Astrocyte (in vitro differentiated cells and primary cell): ENCODE results near the gene ZGRF1.

Experiments used
- CTCF ChIP-seq: IDR thresholded peaks from 2 replicates; pipeline ENCODE4 v1.5.1; 2011; ENCODE audit warnings: low read depth, mild to moderate bottlenecking, inconsistent platforms, low read length, moderate library complexity; ENCODE audit not compliant: insufficient read depth
- EZH2 ChIP-seq: IDR thresholded peaks from 2 replicates; pipeline ENCODE4 v1.6.1; 2012; ENCODE audit warnings: mild to moderate bottlenecking, low read length, inconsistent platforms; ENCODE audit not compliant: insufficient read depth

GRCh38 chr4:112513971-112514646 lies 122.6 kb downstream of the ZGRF1 start:
- TF ChIP-seq CTCF (no peak), EZH2 (no peak)
